Measurements from ENCODE around the gene NHP2.
"Not testable (repeated sequence)": the region's sequence is repeated elsewhere in the genome, so short reads cannot be mapped to it uniquely, and the experiment has no call there.

NHP2 gene

DNA sequence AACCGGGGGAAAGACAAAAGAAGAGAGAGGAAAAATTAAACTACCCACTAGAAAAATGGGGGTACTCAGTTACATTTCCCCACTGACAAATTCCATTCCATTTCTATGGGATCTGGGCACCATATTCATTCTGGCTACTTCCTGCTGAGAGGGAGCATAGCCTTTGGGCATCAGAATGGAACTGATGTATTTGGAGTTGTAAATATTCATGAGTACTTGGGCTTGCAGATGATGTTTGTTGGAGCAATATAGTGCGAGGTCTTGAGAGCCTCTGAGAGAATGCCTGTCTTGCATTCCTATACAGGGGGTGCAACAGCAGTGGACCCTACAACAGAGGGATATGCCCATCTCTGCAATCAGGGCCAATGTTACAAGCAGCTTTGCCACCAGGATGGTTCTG is 16.8 kb upstream of the NHP2 start:
- no peak for DNase-seq

DNA sequence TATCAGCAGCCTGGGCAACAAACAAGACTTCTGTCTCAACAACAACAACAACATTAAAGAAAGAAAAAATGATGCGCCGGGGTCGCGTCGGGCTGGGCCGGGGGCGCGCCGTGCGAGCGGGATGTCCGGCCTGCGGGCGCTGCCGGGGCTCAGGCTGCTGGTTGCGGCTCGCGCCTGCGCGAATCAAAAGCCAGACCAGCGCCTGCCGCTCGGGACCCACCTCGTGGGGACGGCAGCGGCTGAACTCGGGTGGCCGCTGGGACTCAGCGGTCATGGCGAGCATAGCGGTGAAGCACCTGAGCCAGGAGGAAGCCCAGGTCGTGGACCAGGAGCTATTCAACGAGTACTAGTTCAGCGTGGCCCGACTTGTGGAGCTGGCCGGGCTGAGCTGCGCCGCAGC is 11.9 kb upstream of the NHP2 start:
- no peak for DNase-seq

DNA sequence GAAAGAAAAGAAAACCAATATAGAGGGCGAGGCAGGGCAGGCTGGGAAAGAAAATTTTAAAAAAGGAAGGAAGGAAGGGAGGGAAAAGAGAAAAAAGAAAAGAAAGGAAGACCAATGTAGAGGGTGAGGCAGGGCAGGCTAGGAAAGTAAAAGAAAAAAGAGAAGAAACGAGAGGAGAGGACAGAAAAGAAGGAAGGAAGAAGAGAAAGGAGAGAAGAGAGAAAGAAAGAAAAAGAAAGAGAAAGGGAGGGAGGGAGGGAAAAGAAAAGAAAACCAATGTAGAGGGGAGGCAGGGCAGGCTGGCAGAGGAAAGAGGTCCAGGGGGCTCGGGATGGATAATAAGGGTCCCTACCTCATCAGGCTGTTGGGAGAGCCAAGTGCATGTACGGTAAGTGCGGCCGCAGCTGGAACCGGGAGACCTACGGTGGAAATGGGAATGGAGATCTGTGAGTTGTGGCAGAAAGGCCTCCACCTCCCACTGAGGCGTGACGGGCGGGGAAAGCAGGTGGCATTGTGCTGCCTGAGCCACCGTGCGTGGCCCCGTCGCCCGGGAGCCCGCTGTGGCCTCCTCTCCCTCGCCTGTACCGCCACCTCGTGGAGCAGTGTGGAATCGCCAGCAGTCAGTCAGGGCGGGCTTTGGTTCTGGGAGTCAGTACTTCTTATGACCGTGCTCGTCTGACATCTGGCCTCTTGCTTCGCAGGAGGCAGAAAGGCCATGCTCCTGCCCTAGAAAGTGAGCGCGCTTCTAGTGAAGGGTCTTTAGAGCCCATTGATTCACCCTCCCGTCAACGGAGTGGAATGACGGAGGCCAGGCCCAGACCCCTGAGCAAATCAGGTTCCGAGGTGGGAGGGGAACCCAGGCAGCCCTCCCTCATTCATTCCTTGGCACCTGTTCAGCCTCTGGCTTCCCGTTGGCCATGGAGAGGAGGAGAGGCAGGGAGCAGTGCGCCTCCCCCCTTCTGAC is 10.4 kb upstream of the NHP2 start:
- peak; percentile 92 for DNase-seq

DNA sequence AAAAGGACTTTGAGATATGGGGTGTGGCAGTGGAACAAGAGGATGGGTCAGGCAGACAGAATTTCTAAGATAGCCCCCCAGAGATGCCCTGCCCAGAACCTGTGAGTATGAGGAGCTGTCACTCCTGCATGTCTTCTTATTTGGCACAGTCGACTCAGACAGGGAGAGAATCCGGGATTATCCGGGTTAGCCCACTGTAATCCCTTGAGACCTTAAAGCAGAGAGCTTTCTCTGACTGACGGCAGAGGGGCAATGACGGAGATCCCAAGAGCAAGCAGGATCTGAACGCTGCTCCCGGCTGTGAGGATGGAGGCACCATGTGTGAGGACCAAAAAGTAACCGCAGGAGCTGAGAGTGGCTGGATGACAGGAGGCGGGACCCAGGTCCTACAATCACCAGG is 8.8 kb upstream of the NHP2 start:
- DNase-seq, result no peak

- DNase-seq, result no peak
Observed at GRCh38 chr5:178160176-178160575, 6.5 kb upstream of the NHP2 start.

GRCh38 chr5:178155065-178155464 is 1.4 kb upstream of the NHP2 start:
- DNase-seq, result no peak

GRCh38 chr5:178152491-178153444 is 917 bp downstream of the NHP2 start:
- no peak for DNase-seq

- DNase-seq, result no peak
Observed at GRCh38 chr5:178150977-178151734, 2.5 kb downstream of the NHP2 start.

- peak; percentile 40 for DNase-seq
Observed at GRCh38 chr5:178149199-178149932, 4.3 kb downstream of the NHP2 start.

DNA sequence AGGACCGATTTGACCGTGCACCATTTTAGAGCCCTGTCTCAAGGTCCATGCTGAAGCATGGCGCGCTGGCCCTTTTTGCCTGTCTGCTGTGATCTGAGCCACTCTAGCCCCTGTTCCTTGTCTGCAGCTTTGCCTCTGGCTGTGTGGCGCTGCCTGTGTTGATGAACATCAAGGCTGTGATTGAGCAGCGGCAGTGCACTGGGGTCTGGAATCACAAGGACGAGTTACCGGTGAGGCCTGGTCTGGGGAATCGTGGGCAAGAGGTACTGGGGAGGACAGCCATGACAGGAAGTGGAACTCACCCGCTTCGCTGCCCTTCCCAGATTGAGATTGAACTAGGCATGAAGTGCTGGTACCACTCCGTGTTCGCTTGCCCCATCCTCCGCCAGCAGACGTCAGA is 6.3 kb downstream of the NHP2 start:
- no peak for DNase-seq

GRCh38 chr5:178145965-178146820 is 7.5 kb downstream of the NHP2 start:
- DNase-seq, result peak; percentile 79

- DNase-seq, result no peak
Observed at GRCh38 chr5:178143901-178144300, 9.8 kb downstream of the NHP2 start.

GRCh38 chr5:178143246-178143645 is 10.4 kb downstream of the NHP2 start:
- DNase-seq, result no peak

- DNase-seq, result no peak
Observed at GRCh38 chr5:178142642-178143041, 11.0 kb downstream of the NHP2 start.

DNA sequence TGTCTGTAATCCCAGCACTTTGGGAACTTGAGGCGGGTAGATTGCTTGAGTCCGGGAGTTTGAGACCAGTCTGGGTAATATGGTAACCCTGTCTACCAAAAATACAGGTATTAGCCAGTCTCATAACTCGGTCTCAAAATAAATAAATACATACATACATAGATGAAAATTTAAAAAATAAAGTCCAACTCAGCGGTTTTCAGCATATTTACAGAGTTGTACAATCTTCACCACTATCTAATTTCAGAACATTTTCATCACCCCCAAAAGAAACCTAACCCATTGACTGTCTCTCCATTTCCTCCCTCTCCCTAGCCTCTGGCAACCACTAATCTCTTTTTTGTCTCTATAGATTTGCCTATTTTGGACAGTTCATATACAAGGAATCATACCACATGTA is 12.1 kb downstream of the NHP2 start:
- DNase-seq, result no peak

- no peak for DNase-seq
Observed at GRCh38 chr5:178137991-178138390, 15.7 kb downstream of the NHP2 start.

DNA sequence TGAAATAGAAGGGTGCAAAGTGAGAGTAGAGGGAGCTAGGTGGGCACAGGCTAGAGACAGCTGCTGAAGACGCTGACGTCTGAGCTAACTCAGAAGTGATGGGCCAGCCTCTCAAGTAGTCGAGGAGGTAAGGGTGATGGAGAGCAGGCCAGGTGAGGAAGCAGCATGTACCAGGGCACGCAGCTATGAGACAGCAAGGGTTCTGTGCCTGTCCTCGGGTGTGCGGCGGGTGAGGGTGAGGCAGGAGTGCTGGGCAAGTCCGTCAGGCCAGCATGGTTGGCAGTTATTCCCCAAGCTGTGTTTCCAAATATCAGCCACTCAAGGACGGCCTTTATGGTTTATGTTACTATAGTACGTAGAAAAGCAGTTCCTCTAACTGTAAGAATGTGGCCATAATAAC is 16.7 kb downstream of the NHP2 start:
- no peak for DNase-seq

DNA sequence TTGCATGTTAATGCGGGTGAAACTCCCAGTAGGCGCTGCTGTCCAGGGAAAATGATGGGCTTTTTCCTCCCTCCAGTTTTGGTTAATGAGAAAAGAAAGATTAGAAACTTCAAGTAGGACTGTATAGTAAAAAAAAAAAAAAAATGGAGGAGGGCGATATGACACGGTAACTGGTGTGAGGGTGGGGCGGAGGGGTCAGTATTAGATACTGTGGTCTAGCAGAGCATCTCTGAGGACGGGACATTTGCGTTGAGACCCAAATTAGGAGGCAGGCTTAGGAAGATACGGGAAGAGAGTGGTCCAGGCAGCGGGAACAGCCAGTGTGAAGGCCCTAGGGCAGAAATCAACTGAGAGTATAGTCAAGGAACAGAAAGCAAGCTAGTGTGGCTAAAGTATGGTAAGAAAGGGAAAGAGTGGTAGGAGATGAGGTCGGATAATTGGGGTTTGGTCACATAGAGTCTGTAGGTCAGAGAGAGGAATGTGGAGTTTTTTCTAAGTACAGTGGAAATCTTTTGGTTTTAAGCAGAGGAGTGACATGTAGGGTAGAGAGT is 22.2 kb downstream of the NHP2 start:
- no peak for DNase-seq

DNA sequence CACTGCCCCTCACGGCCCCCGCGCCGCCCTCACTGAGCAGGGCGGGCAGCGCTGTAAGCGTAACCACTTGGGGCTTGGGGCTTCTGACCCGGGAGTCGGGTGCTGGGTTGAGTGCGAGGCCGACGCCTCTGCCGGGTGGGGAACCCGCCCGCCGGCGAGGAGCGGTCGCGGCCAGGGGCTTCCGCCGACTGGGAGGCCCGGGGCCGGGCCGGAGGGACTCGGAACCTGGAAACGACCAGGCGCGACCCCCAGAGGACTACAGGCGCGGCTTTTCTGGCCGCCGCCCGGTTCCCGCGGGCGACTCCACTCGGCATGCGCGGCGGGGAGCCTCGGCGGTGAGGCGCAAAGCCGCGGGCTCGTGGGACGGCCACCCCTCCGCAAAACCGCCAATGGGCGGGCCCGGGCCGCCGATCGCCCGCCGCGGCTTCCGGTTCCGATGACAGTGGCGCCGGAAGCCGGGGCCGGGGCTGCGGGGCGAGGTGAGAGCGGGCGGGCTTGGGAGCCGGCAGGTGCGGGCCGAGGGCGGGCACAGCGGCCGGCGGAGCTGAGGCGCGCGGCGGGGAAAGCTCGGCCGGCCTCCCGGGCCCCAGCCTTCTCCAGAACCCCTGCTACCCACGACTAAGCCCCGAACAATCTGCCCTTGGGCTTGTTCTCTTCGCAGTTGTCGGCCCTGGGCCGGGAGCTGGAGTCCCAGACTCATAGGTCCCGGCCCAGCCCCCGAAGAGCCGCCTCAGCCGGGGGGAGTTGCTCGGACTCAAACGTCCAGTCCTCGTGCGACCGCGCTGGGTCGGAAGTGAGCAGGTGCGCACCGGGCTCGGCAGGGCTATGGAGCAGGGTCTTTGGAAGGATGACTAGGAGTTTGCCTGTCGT is 22.9 kb downstream of the NHP2 start, which contains the start of gene RMND5B:
TSS of gene RMND5B (plus strand) at position 439 of the 870 bp plus-strand sequence. CDS start 7,106 bp downstream, outside the sequence.
- DNase-seq, result peak; percentile 91

GRCh38 chr5:178130234-178130575 is 23.5 kb downstream of the NHP2 start:
- not testable (repeated sequence) for DNase-seq
